ENCODE measurements around the gene GHR.

GRCh38 chr5:42499016-42499415, 75.8 kb downstream of the GHR start:
- no peak for TF ChIP-seq CTCF (IDR thresholded peaks at IDR 0.05)
- no peak for TF ChIP-seq POLR2A (IDR thresholded peaks at IDR 0.05)
